GM23338 (cell line): ENCODE measurements around the gene CANT1. TPM values are rescaled to one million over a fixed set of nuclear protein-coding genes. Genes with fewer than 3 reads are reported as not detected.

Experiments used
- ATAC-seq: fragments of 200-7000 bp; cut with Tn5 transposase; 3 replicates; pipeline ENCODE4 v1.9.1; 2020
- DNase-seq: peaks from one replicate; pipeline ENCODE4 v3.0.0-alpha.2; 2015; ENCODE audit warnings: low spot score
- H2AFZ ChIP-seq: fragments of 200-600 bp; sonication (generic); 2 replicates; pipeline ENCODE4 v1.8.0; 2016; ENCODE audit warnings: antibody characterized with exemption, mild to moderate bottlenecking, moderate library complexity
- H3F3A ChIP-seq: fragments of 200-600 bp; sonication (generic); replicated peaks from 2 replicates; pipeline ENCODE4 v1.8.0; 2017; ENCODE audit warnings: antibody characterized with exemption, mixed run types, low read depth
- H3K27ac ChIP-seq: fragments of 200-600 bp; sonication (generic); 2 replicates; pipeline ENCODE4 v1.6.1; 2016; ENCODE audit warnings: low read depth
- H3K27me3 ChIP-seq: fragments of 200-600 bp; sonication (generic); 2 replicates; pipeline ENCODE4 v1.8.0; 2016; ENCODE audit warnings: mild to moderate bottlenecking, mixed run types, moderate library complexity; ENCODE audit not compliant: insufficient read depth
- H3K36me3 ChIP-seq: fragments of 200-600 bp; sonication (generic); 2 replicates; pipeline ENCODE4 v1.8.0; 2016; ENCODE audit warnings: mild to moderate bottlenecking; ENCODE audit not compliant: insufficient read depth
- H3K4me1 ChIP-seq: fragments of 200-600 bp; sonication (generic); 2 replicates; pipeline ENCODE4 v1.8.0; 2016; ENCODE audit warnings: mild to moderate bottlenecking, moderate library complexity; ENCODE audit not compliant: insufficient read depth
- H3K4me2 ChIP-seq: fragments of 200-600 bp; sonication (generic); 2 replicates; pipeline ENCODE4 v1.7.1; 2017; ENCODE audit warnings: mixed run types
- H3K4me3 ChIP-seq: fragments of 200-600 bp; sonication (generic); 2 replicates; pipeline ENCODE4 v1.6.1; 2016; ENCODE audit warnings: mixed run types
- H3K79me2 ChIP-seq: fragments of 200-600 bp; sonication (generic); replicated peaks from 2 replicates; pipeline ENCODE4 v1.8.0; 2017; ENCODE audit warnings: mild to moderate bottlenecking; ENCODE audit not compliant: insufficient read depth
- H3K9me2 ChIP-seq: fragments of 200-600 bp; sonication (generic); 2 replicates; pipeline ENCODE4 v1.8.0; 2017; ENCODE audit not compliant: insufficient read depth
- H4K20me1 ChIP-seq: fragments of 200-600 bp; sonication (generic); replicated peaks from 2 replicates; pipeline ENCODE4 v1.8.0; 2017; ENCODE audit warnings: mild to moderate bottlenecking; ENCODE audit not compliant: insufficient read depth
- H3K27ac Mint-ChIP-seq: 2 replicates; pipeline ENCODE4 v1.8.0; 2020; ENCODE audit warnings: inconsistent platforms, mild to moderate bottlenecking, moderate library complexity, mixed read lengths
- H3K27me3 Mint-ChIP-seq: 3 replicates; pipeline ENCODE4 v1.8.0; 2022; ENCODE audit warnings: low read depth, mild to moderate bottlenecking, moderate library complexity, mixed read lengths, inconsistent platforms; ENCODE audit not compliant: insufficient read depth, poor library complexity
- H3K36me3 Mint-ChIP-seq: 3 replicates; pipeline ENCODE4 v1.8.0; 2021; ENCODE audit warnings: low read depth, mild to moderate bottlenecking, inconsistent platforms, moderate library complexity, mixed read lengths
- H3K4me1 Mint-ChIP-seq: 3 replicates; pipeline ENCODE4 v1.8.0; 2020; ENCODE audit warnings: mild to moderate bottlenecking, inconsistent platforms, mixed read lengths
- H3K4me3 Mint-ChIP-seq: 3 replicates; pipeline ENCODE4 v1.8.0; 2021; ENCODE audit warnings: moderate library complexity, mild to moderate bottlenecking, inconsistent platforms, mixed read lengths
- H3K9me3 Mint-ChIP-seq: 3 replicates; pipeline ENCODE4 v1.8.0; 2020; ENCODE audit warnings: moderate library complexity, mild to moderate bottlenecking, inconsistent platforms, mixed read lengths
- CREB1 ChIP-seq: fragments of 250-450 bp; sonication (Bioruptor Pico); IDR thresholded peaks from 2 replicates; pipeline ENCODE4 v1.5.0; 2020; ENCODE audit warnings: low read depth, mild to moderate bottlenecking, moderate library complexity
- CTCF ChIP-seq, 2 experiments: fragments of 200-600 bp in 1 of 2; sonication (generic) in 1 of 2; conservative IDR thresholded peaks; 2 replicates each; pipeline versions ENCODE4 v1.5.1 to v1.6.1; 2016 to 2017; ENCODE audit warnings: antibody characterized with exemption in 2 of 2, low read depth in 2 of 2, mild to moderate bottlenecking in 2 of 2, moderate library complexity in 1 of 2
- ETS1 ChIP-seq: IDR thresholded peaks from 2 replicates; pipeline ENCODE4 v1.6.1; 2016; ENCODE audit warnings: antibody characterized with exemption
- EZH2 ChIP-seq: fragments of 200-600 bp; sonication (generic); IDR thresholded peaks from one replicate; pipeline ENCODE4 v1.8.0; 2017; ENCODE audit warnings: antibody characterized with exemption, mild to moderate bottlenecking, low read depth; ENCODE audit not compliant: unreplicated experiment
- EZH2phosphoT487 ChIP-seq: fragments of 200-600 bp; sonication (generic); IDR thresholded peaks from one replicate; pipeline ENCODE4 v1.8.1; 2018; ENCODE audit warnings: antibody characterized with exemption; ENCODE audit not compliant: unreplicated experiment
- JUNB ChIP-seq: IDR thresholded peaks from one replicate; pipeline ENCODE4 v1.6.1; 2016; ENCODE audit warnings: antibody characterized with exemption; ENCODE audit not compliant: unreplicated experiment
- POLR2AphosphoS5 ChIP-seq: IDR thresholded peaks from 2 replicates; pipeline ENCODE4 v1.6.1; 2016; ENCODE audit warnings: antibody characterized with exemption, low read depth
- REST ChIP-seq: IDR thresholded peaks from one replicate; pipeline ENCODE4 v1.6.1; 2018; ENCODE audit warnings: antibody characterized with exemption; ENCODE audit not compliant: unreplicated experiment
- STAT1 ChIP-seq: IDR thresholded peaks from one replicate; pipeline ENCODE4 v1.6.1; 2016; ENCODE audit warnings: antibody characterized with exemption; ENCODE audit not compliant: unreplicated experiment
- ZNF331 ChIP-seq: fragments of 250-450 bp; sonication (Bioruptor Pico); IDR thresholded peaks from 2 replicates; pipeline ENCODE4 v1.5.0; 2020; ENCODE audit warnings: low read depth, mild to moderate bottlenecking, moderate library complexity
- polyA plus RNA-seq: library from polyadenylated mRNA; unstranded; fragments of >200 nt; fragmentation: Nextera tagmentation; extraction: Ambion mirVana; gene quantifications from 2 replicates; pipeline ENCODE4 v1.2.1, GENCODE V29; 2016
- total RNA-seq: library from RNA; depleted of rRNA; stranded (reverse); fragments of >200 nt; shearing (Covaris generic); gene quantifications from 2 replicates; pipeline ENCODE4 v1.2.3, GENCODE V29; 2014

CANT1 gene
- total and polyA plus RNA-seq, 2 experiments from 2014 or later = 5.9 to 38.8 TPM

GRCh38 chr17:79033741-79034501, 24.4 kb upstream of the CANT1 start:
- Mint-ChIP-seq H3K27me3 (peaks cover 13% of the 10 kb centered on the region), H3K4me3 (no peak overlapping the region), H3K27ac (no peak overlapping the region), H3K9me3 (no peaks in the 10 kb centered on the region), H3K36me3 (no peaks in the 10 kb centered on the region), H3K4me1 (peaks cover 5% of the 10 kb centered on the region)
- ATAC-seq = peak; percentile 59
- Histone ChIP-seq H3K4me1 (no peaks in the 10 kb centered on the region), H2AFZ (no peak overlapping the region; the same call in 1 of the 2 replicates), H3K9me2 (no peaks in the 10 kb centered on the region), H3F3A (no peaks in the 10 kb centered on the region), H3K27ac (no peak overlapping the region), H3K27me3 (no peaks in the 10 kb centered on the region), H3K4me2 (no peak overlapping the region), H4K20me1 (no peaks in the 10 kb centered on the region), H3K79me2 (no peaks in the 10 kb centered on the region), H3K36me3 (no peaks in the 10 kb centered on the region), H3K4me3 (no peak overlapping the region)
- DNase-seq = no peak
- TF ChIP-seq REST (no peak), CREB1 (CRISPR knock-in tag) (no peak), EZH2 (no peak)

- Histone ChIP-seq H3F3A (no peaks in the 10 kb centered on the region), H3K79me2 (no peaks in the 10 kb centered on the region), H3K27me3 (no peaks in the 10 kb centered on the region), H3K36me3 (no peaks in the 10 kb centered on the region), H2AFZ (no peak overlapping the region), H3K4me2 (no peak overlapping the region), H4K20me1 (no peaks in the 10 kb centered on the region), H3K9me2 (no peaks in the 10 kb centered on the region), H3K27ac (no peak overlapping the region), H3K4me3 (no peak overlapping the region), H3K4me1 (no peaks in the 10 kb centered on the region)
- H3K9me3 Mint-ChIP-seq = no peaks in the 10 kb centered on the region
- peaks cover 5% of the 10 kb centered on the region for H3K4me1 Mint-ChIP-seq
- no peak overlapping the region for H3K4me3 Mint-ChIP-seq
- no peak overlapping the region for H3K27ac Mint-ChIP-seq
- H3K36me3 Mint-ChIP-seq = no peaks in the 10 kb centered on the region
- DNase-seq (no peak), ATAC-seq (no peak)
- H3K27me3 Mint-ChIP-seq = peaks cover 18% of the 10 kb centered on the region
- TF ChIP-seq CTCF (conservative IDR thresholded peaks at IDR 0.05; ENCODE audit: low read depth in 2 of 2) = no peak
- TF ChIP-seq JUNB = no peak
- TF ChIP-seq CREB1 (CRISPR knock-in tag) = no peak
- no peak for TF ChIP-seq ZNF331 (CRISPR knock-in tag)
- no peak for TF ChIP-seq EZH2
- TF ChIP-seq ETS1 = no peak
- TF ChIP-seq EZH2phosphoT487 = no peak
- no peak for TF ChIP-seq POLR2AphosphoS5
- TF ChIP-seq STAT1 = no peak
Measured at GRCh38 chr17:79033046-79033616, 23.6 kb upstream of the CANT1 start.
